ENCODE results near the gene WDR72. TPM values are rescaled to one million over a fixed set of nuclear protein-coding genes. Genes with fewer than 3 reads are reported as not detected.
"Not testable (repeated sequence)": the region's sequence is repeated elsewhere in the genome, so short reads cannot be mapped to it uniquely, and the experiment has no call there.

The WDR72 gene
- total RNA-seq, 2 donors from 2014 or later = 0.08 TPM; not detected in 1

DNA sequence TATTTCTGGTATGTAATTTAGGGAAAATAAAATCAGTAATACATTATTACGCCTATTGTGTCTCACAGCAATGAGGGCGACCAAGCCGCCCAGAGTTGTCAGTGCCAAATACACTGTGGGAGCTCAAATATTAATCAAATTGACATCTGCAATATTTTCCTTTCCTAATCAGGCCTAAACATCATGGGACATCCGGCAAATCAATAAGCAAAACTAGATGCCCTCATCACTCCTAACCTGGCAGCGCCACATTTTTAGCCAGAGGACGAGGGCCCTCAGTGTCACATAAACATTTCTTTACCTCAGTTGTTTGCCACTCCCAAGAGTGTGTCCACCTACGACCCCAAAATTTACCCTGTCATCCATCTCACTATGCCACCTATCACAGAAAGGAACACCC, 64.1 kb downstream of the WDR72 start:
- H3K9me3 ChIP-seq = no peaks in the 10 kb centered on the region
- H3K36me3 ChIP-seq = no peaks in the 10 kb centered on the region
- peaks cover 0 to 4% of the 10 kb centered on the region in 2 donors for H3K4me1 ChIP-seq
- DNase-seq (ENCODE audit: low spot score) = no peak
- no peak for TF ChIP-seq CTCF (IDR thresholded peaks at IDR 0.05)
- H3K27ac ChIP-seq = peak overlapping the region in 1 of 2 donors; percentile 12
- no peaks in the 10 kb centered on the region for H3K27me3 ChIP-seq
- H3K4me3 ChIP-seq = no peak overlapping the region

DNA sequence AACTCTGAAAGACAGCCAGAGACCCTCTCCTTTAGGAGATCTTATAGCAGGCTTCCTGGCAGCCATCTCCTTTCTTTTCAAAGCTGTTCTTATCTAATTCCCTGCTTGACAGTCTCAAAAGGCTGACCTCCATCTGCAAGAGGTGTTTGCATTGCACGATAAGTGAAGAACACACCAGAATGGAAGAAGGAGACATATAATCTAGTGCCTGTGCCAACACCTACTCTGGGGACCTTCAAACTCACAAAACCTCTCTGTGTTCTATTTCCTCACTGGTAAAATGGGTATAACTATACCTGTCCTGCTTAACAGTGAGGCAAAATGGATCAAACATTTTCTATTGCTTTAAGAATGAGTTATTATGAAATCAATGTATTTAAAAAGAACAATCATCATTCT, 65.0 kb downstream of the WDR72 start:
- peak overlapping the region in 1 of 2 donors; percentile 31 for H3K27ac ChIP-seq
- TF ChIP-seq CTCF (IDR thresholded peaks at IDR 0.05) = no peak
- peaks cover 0 to 4% of the 10 kb centered on the region in 2 donors for H3K4me1 ChIP-seq
- no peaks in the 10 kb centered on the region for H3K9me3 ChIP-seq
- H3K36me3 ChIP-seq = no peaks in the 10 kb centered on the region
- H3K27me3 ChIP-seq = no peaks in the 10 kb centered on the region
- no peak for DNase-seq (ENCODE audit: low spot score)
- no peak overlapping the region for H3K4me3 ChIP-seq

GRCh38 chr15:53693729-53694475, 65.6 kb downstream of the WDR72 start:
- Histone ChIP-seq H3K4me1 (peaks cover 0 to 4% of the 10 kb centered on the region in 2 donors), H3K4me3 (no peak overlapping the region), H3K9me3 (no peaks in the 10 kb centered on the region), H3K27me3 (no peaks in the 10 kb centered on the region), H3K27ac (peak overlapping the region in 1 of 2 donors; percentile 31), H3K36me3 (no peaks in the 10 kb centered on the region)
- no peak for TF ChIP-seq CTCF (IDR thresholded peaks at IDR 0.05)
- DNase-seq (ENCODE audit: low spot score) = no peak

DNA sequence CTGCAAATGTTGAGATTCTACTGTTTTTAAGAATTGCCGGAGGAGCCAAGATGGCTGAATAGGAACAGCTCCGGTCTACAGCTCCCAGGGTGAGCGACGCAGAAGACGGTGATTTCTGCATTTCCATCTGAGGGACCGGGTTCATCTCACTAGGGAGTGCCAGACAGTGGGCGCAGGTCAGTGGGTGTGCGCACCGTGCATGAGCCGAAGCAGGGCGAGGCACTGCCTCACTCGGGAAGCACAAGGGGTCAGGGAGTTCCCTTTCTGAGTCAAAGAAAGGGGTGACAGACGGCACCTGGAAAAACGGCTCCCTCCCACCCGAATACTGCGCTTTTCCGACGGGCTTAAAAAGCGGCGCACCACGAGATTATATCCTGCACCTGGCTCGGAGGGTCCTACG, 75.3 kb downstream of the WDR72 start:
- H3K9me3 ChIP-seq; H3K4me1 ChIP-seq; H3K36me3 ChIP-seq; H3K27me3 ChIP-seq; DNase-seq (ENCODE audit: low spot score); H3K4me3 ChIP-seq; H3K27ac ChIP-seq: not testable (repeated sequence)

DNA sequence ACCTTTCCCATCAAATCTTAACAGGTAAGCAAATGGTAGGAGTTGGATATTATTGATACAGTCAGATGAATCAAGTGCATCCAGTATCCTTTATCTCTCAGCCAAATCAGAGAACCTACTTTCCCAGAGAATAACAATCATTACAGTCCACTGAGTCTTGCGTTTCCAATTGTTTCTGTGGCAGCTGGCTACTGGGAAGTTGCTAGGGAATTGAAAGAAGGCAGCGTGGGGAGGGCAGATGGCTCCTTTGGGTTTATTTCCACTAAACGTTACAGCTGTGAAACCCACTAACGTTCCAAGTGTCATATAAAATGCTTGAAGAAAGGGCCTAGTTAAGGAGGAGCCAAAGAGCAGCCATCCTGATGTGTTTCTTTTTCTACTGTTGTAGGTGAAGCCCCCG, 78.4 kb downstream of the WDR72 start:
- Histone ChIP-seq H3K4me3 (no peak overlapping the region), H3K27ac (no peak overlapping the region), H3K27me3 (no peaks in the 10 kb centered on the region), H3K36me3 (no peaks in the 10 kb centered on the region), H3K9me3 (no peaks in the 10 kb centered on the region), H3K4me1 (no peaks in the 10 kb centered on the region)
- DNase-seq (ENCODE audit: low spot score) = no peak
- no peak for TF ChIP-seq CTCF (IDR thresholded peaks at IDR 0.05)

- TF ChIP-seq CTCF (IDR thresholded peaks at IDR 0.05) = no peak
- Histone ChIP-seq H3K27ac (no peak overlapping the region), H3K27me3 (no peaks in the 10 kb centered on the region), H3K9me3 (no peaks in the 10 kb centered on the region), H3K4me3 (no peak overlapping the region), H3K36me3 (no peaks in the 10 kb centered on the region), H3K4me1 (no peaks in the 10 kb centered on the region)
- no peak for DNase-seq (ENCODE audit: low spot score)
Measured at GRCh38 chr15:53675832-53676231, 83.6 kb downstream of the WDR72 start.

All from right atrium auricular region (tissue), 2 donors.